B cell (primary cell): ENCODE results near the gene TNNT1.

Source experiments
- EZH2 ChIP-seq: IDR thresholded peaks from 2 replicates; pipeline ENCODE4 v1.6.1; 2012; ENCODE audit warnings: borderline replicate concordance, low read depth, mild to moderate bottlenecking, moderate library complexity, low read length; ENCODE audit not compliant: insufficient read depth, poor library complexity, severe bottlenecking
- TF ChIP-seq, protein P1 (sequence below): fragments of 200-600 bp; IDR thresholded peaks from one replicate; pipeline ENCODE4 v1.8.0; 2022; ENCODE audit warnings: antibody characterized with exemption, mild to moderate bottlenecking

- TF ChIP-seq, protein P1, sequence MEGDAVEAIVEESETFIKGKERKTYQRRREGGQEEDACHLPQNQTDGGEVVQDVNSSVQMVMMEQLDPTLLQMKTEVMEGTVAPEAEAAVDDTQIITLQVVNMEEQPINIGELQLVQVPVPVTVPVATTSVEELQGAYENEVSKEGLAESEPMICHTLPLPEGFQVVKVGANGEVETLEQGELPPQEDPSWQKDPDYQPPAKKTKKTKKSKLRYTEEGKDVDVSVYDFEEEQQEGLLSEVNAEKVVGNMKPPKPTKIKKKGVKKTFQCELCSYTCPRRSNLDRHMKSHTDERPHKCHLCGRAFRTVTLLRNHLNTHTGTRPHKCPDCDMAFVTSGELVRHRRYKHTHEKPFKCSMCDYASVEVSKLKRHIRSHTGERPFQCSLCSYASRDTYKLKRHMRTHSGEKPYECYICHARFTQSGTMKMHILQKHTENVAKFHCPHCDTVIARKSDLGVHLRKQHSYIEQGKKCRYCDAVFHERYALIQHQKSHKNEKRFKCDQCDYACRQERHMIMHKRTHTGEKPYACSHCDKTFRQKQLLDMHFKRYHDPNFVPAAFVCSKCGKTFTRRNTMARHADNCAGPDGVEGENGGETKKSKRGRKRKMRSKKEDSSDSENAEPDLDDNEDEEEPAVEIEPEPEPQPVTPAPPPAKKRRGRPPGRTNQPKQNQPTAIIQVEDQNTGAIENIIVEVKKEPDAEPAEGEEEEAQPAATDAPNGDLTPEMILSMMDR: no peak
- TF ChIP-seq EZH2: no peak
Observed at GRCh38 chr19:55158848-55159749, 10.1 kb upstream of the TNNT1 start.
